Neural crest cell (in vitro differentiated cells): Measurements from ENCODE around the gene PAX6. TPM values are rescaled to one million over a fixed set of nuclear protein-coding genes. Genes with fewer than 3 reads are reported as not detected.

ENCODE experiments used
- DNase-seq: peaks from one replicate; pipeline ENCODE4 v3.0.0; 2021; ENCODE audit warnings: low read depth, mixed read lengths, low spot score
- H3K27ac Mint-ChIP-seq: one replicate; pipeline ENCODE4 v1.8.0; 2021; ENCODE audit warnings: mild to moderate bottlenecking, mixed read lengths; ENCODE audit not compliant: unreplicated experiment
- H3K27me3 Mint-ChIP-seq: 2 replicates; pipeline ENCODE4 v1.8.0; 2021; ENCODE audit warnings: low read depth, mild to moderate bottlenecking, mixed read lengths
- H3K36me3 Mint-ChIP-seq: 2 replicates; pipeline ENCODE4 v1.8.0; 2021; ENCODE audit warnings: low read depth, mild to moderate bottlenecking, mixed read lengths
- H3K4me1 Mint-ChIP-seq: 2 replicates; pipeline ENCODE4 v1.8.0; 2021; ENCODE audit warnings: mixed read lengths
- H3K4me3 Mint-ChIP-seq: one replicate; pipeline ENCODE4 v1.8.0; 2021; ENCODE audit warnings: mild to moderate bottlenecking, mixed read lengths
- H3K9me3 Mint-ChIP-seq: 2 replicates; pipeline ENCODE4 v1.8.0; 2021; ENCODE audit warnings: mixed read lengths
- total RNA-seq: library from RNA; stranded (reverse); gene quantifications from 2 replicates; pipeline ENCODE4 v1.2.1, GENCODE V29; 2021
- TF ChIP-seq, protein P1 (sequence below): fragments of 200-600 bp; sonication (generic); conservative IDR thresholded peaks from 2 replicates; pipeline ENCODE4 v1.5.0; 2021; ENCODE audit warnings: antibody characterized with exemption, mild to moderate bottlenecking

The PAX6 gene
- total RNA-seq, 1 donor from 2014 or later = 83.7 TPM

GRCh38 chr11:31770011-31770700, 41.0 kb downstream of the PAX6 start:
- Mint-ChIP-seq H3K9me3 (peaks cover 2% of the 10 kb centered on the region), H3K4me1 (peaks cover 22% of the 10 kb centered on the region), H3K27me3 (no peaks in the 10 kb centered on the region), H3K36me3 (peaks cover 3% of the 10 kb centered on the region), H3K27ac (no peak overlapping the region), H3K4me3 (no peak overlapping the region)
- no peak for DNase-seq
- TF ChIP-seq, protein P1, sequence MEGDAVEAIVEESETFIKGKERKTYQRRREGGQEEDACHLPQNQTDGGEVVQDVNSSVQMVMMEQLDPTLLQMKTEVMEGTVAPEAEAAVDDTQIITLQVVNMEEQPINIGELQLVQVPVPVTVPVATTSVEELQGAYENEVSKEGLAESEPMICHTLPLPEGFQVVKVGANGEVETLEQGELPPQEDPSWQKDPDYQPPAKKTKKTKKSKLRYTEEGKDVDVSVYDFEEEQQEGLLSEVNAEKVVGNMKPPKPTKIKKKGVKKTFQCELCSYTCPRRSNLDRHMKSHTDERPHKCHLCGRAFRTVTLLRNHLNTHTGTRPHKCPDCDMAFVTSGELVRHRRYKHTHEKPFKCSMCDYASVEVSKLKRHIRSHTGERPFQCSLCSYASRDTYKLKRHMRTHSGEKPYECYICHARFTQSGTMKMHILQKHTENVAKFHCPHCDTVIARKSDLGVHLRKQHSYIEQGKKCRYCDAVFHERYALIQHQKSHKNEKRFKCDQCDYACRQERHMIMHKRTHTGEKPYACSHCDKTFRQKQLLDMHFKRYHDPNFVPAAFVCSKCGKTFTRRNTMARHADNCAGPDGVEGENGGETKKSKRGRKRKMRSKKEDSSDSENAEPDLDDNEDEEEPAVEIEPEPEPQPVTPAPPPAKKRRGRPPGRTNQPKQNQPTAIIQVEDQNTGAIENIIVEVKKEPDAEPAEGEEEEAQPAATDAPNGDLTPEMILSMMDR = no peak

DNA sequence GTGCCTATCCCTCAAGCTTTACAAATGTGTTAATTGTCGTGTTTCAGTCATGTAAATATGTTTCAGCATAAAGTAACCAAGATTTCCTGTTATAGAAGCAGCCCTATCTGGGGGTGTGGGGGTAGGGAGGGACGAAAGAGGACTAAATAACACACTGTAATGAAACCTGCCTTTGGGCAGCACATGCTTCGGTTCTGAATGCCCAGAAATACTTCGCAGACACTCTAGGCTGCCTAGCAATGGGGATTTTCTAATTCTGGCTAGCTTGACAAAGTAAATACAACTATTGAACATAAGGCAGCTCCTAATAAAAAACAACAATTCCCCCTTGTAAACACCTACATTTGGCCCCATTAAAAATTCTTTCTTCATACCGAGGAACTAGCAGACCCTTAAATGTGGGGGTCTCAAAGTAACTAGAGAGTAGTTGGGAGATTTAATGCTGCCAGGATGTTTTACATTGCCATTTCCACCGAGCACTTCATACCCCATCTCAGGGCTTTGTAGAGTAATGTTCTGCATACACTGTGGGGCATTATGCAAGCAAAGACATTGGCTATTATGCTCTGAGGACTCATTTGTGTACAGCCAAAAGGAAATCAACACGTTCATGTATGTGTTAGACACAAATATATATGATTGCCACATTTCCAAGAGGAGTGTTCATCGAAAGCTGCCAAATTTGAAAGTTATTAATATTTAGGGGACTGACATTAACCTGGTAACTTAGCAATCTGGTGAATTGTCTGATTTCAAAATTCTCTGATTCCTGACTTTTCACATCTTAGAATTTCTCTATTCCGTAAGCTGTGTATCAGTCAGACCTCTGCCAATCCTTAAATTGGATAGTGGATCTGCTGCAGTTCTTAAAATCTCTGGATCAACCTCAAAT, 42.1 kb downstream of the PAX6 start:
- no peak for DNase-seq
- no peak overlapping the region for H3K4me3 Mint-ChIP-seq
- TF ChIP-seq, protein P1 = no peak
- no peak overlapping the region for H3K27ac Mint-ChIP-seq
- no peaks in the 10 kb centered on the region for H3K27me3 Mint-ChIP-seq
- H3K9me3 Mint-ChIP-seq = peaks cover 2% of the 10 kb centered on the region
- H3K36me3 Mint-ChIP-seq = peaks cover 3% of the 10 kb centered on the region
- H3K4me1 Mint-ChIP-seq = peaks cover 33% of the 10 kb centered on the region

- no peak for DNase-seq
- H3K27ac Mint-ChIP-seq = no peak overlapping the region
- no peaks in the 10 kb centered on the region for H3K27me3 Mint-ChIP-seq
- H3K4me3 Mint-ChIP-seq = no peak overlapping the region
- TF ChIP-seq, protein P1 = no peak
- peaks cover 41% of the 10 kb centered on the region for H3K4me1 Mint-ChIP-seq
- no peaks in the 10 kb centered on the region for H3K36me3 Mint-ChIP-seq
- H3K9me3 Mint-ChIP-seq = no peaks in the 10 kb centered on the region
These were observed 43.4 kb downstream of the PAX6 start for GRCh38 chr11:31767685-31768084.

GRCh38 chr11:31767066-31767465, 44.1 kb downstream of the PAX6 start:
- DNase-seq = no peak
- H3K4me1 Mint-ChIP-seq = peaks cover 42% of the 10 kb centered on the region
- no peak overlapping the region for H3K27ac Mint-ChIP-seq
- H3K27me3 Mint-ChIP-seq = no peaks in the 10 kb centered on the region
- H3K9me3 Mint-ChIP-seq = no peaks in the 10 kb centered on the region
- H3K36me3 Mint-ChIP-seq = no peaks in the 10 kb centered on the region
- no peak overlapping the region for H3K4me3 Mint-ChIP-seq
- TF ChIP-seq, protein P1 = no peak

GRCh38 chr11:31764766-31765165, 46.4 kb downstream of the PAX6 start:
- Mint-ChIP-seq H3K4me3 (no peak overlapping the region), H3K9me3 (no peaks in the 10 kb centered on the region), H3K27ac (peak overlapping the region; percentile 72), H3K27me3 (no peaks in the 10 kb centered on the region), H3K4me1 (peaks cover 47% of the 10 kb centered on the region), H3K36me3 (no peaks in the 10 kb centered on the region)
- no peak for DNase-seq
- TF ChIP-seq, protein P1 = no peak
